SK-N-MC (cell line): ENCODE measurements around the gene CENPO.

ENCODE experiments used
- DNase-seq: peaks from one replicate; pipeline ENCODE4 v3.0.0-alpha.2; 2011; ENCODE audit warnings: low read depth, low spot score
- H3K27ac ChIP-seq: fragments of 200-600 bp; sonication (generic); 2 replicates; pipeline ENCODE4 v1.5.1; 2016; ENCODE audit warnings: mixed run types
- H3K36me3 ChIP-seq: fragments of 200-600 bp; sonication (generic); 2 replicates; pipeline ENCODE4 v1.6.1; 2017; ENCODE audit warnings: antibody characterized with exemption, low read length, mixed read lengths; ENCODE audit not compliant: insufficient read depth
- H3K4me3 ChIP-seq: fragments of 200-600 bp; sonication (generic); 2 replicates; pipeline ENCODE4 v1.5.1; 2016
- H3K9ac ChIP-seq: fragments of 200-600 bp; sonication (generic); 2 replicates; pipeline ENCODE4 v1.8.0; 2017; ENCODE audit warnings: mixed run types, mixed read lengths; ENCODE audit not compliant: insufficient read length
- H3K9me3 ChIP-seq: fragments of 200-600 bp; sonication (generic); 2 replicates; pipeline ENCODE4 v1.6.1; 2017; ENCODE audit warnings: low read depth, mild to moderate bottlenecking, antibody characterized with exemption, low read length, moderate library complexity, mixed read lengths
- EZH2 ChIP-seq: fragments of 200-600 bp; sonication (generic); IDR thresholded peaks from one replicate; pipeline ENCODE4 v1.6.1; 2017; ENCODE audit warnings: antibody characterized with exemption
- FOXP2 ChIP-seq: optimal IDR thresholded peaks from 2 replicates; pipeline ENCODE3; 2011; ENCODE audit warnings: mild to moderate bottlenecking, moderate library complexity; ENCODE audit not compliant: insufficient read depth; ENCODE audit errors: extremely low read length, control extremely low read depth
- POLR2AphosphoS5 ChIP-seq: IDR thresholded peaks from 2 replicates; pipeline ENCODE4 v1.6.1; 2012; ENCODE audit warnings: mild to moderate bottlenecking, low read depth, low read length, borderline replicate concordance

CENPO gene

DNA sequence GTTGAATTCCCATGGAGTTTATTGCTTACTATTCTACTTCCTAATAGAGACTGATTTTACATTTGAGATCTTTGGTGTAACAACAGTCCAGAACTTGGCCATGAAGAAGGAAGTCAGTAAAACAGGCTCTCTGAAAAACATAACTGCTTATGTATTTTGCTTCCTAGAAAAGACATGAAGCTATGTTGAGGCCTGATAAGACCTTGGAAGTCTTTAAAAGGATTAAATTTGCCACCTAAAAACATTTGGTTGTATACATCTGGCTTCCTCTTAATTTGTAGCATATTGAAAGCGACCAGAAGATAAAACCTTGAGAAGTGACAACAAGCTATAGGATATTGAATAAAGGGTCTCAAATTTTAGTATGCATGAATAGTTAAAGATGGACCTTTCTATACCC is 36.4 kb upstream of the CENPO start:
- no peaks in the 10 kb centered on the region for H3K9me3 ChIP-seq
- no peak for DNase-seq
- no peak overlapping the region for H3K9ac ChIP-seq
- no peak overlapping the region for H3K4me3 ChIP-seq
- H3K36me3 ChIP-seq: no peaks in the 10 kb centered on the region
- TF ChIP-seq EZH2 (no peak), POLR2AphosphoS5 (no peak), FOXP2 (no peak)
- H3K27ac ChIP-seq: no peak overlapping the region

DNA sequence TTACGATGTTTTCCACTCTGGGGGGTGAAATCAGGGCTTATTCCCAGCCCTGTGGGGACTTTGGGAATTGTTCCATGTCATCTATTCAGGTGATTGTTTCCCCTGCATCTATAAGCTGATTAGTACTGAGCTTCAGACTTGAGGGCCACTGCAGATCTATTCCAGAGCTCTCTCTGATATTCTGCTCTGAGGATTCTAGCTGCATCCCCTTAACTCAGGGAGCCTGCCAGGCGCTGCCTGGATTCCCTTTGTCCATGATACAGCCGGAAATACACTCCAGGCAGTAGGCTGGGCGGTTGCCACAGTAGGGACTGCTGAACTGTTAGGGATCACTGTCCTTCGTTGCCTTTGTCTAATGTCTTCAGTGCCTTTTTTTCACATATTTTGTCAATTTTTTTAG is 31.4 kb upstream of the CENPO start:
- Histone ChIP-seq H3K4me3 (no peak overlapping the region), H3K9me3 (no peaks in the 10 kb centered on the region), H3K27ac (no peak overlapping the region), H3K36me3 (peaks cover 5% of the 10 kb centered on the region; the same call in 1 of the 2 replicates), H3K9ac (no peak overlapping the region)
- DNase-seq: no peak
- no peak for TF ChIP-seq POLR2AphosphoS5
- no peak for TF ChIP-seq FOXP2
- TF ChIP-seq EZH2: no peak

DNA sequence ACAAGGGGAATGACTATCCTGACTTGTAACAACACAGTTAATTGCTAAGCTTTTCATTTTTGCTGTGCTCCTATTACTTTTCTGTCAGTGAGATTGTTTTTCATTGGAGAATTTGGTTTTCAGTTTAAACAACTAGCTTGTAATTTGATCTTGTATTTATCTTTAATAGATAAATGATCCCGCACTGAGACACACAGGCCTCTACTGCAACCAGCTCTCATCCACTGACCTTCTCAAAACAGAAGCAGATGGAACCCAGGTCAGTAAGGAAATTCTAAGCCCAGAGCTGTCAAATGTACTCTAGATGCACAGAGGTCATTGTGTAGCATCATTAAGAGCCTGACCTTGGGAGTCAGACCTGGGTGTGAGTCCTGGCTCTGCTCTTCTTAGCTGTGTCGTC is 30.7 kb upstream of the CENPO start:
- no peaks in the 10 kb centered on the region for H3K9me3 ChIP-seq
- H3K4me3 ChIP-seq: no peak overlapping the region
- H3K36me3 ChIP-seq: peaks cover 5% of the 10 kb centered on the region; the same call in 1 of the 2 replicates
- no peak overlapping the region for H3K27ac ChIP-seq
- TF ChIP-seq FOXP2: no peak
- TF ChIP-seq EZH2: no peak
- TF ChIP-seq POLR2AphosphoS5: no peak
- DNase-seq: no peak
- no peak overlapping the region for H3K9ac ChIP-seq

DNA sequence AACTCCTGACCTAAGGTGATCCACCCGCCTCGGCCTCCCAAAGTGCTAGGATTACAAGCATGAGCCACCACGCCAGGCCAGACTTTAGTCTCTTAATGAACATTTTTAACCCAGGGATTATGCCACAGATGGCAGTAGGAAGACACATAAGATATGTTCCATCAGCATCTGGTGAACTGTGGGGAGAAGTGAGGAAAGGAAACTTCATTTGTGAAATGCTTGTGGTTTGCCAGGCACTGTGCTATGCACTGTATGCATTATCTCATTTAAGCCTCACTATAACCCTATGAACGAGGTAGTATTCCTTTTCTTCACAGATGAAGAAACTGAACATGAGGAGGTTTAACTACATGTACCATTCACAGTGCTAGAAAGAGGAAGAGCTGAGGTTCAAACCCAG is 29.4 kb upstream of the CENPO start:
- no peak overlapping the region for H3K9ac ChIP-seq
- TF ChIP-seq EZH2: no peak
- TF ChIP-seq FOXP2: no peak
- no peak for TF ChIP-seq POLR2AphosphoS5
- H3K36me3 ChIP-seq: peaks cover 9% of the 10 kb centered on the region; the same call in 1 of the 2 replicates
- H3K9me3 ChIP-seq: no peaks in the 10 kb centered on the region
- no peak for DNase-seq
- H3K27ac ChIP-seq: no peak overlapping the region
- H3K4me3 ChIP-seq: no peak overlapping the region

DNA sequence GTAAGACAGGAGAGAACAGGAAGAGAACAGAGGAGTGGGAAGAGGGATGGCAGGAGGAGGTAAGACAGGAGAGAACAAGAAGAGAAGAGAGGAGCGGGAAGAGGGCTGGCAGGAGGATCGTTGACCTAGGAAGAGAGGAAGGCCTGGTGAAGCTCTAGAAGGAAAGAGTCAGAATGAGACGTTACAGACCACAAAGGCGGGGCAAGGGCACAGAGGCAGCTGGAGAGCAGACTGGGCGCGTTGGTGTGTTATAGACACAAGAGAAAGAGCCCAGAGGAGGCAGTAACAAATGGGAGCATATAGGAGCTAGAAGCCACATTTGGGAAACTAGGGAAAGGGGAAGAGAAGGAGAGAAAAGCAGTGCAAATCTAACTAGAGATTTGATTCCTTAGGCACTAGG is 26.6 kb upstream of the CENPO start:
- no peak overlapping the region for H3K4me3 ChIP-seq
- H3K36me3 ChIP-seq: peaks cover 9% of the 10 kb centered on the region; the same call in 1 of the 2 replicates
- no peak for DNase-seq
- H3K9ac ChIP-seq: no peak overlapping the region
- no peak for TF ChIP-seq POLR2AphosphoS5
- TF ChIP-seq FOXP2: no peak
- no peak for TF ChIP-seq EZH2
- H3K27ac ChIP-seq: no peak overlapping the region
- H3K9me3 ChIP-seq: no peaks in the 10 kb centered on the region

DNA sequence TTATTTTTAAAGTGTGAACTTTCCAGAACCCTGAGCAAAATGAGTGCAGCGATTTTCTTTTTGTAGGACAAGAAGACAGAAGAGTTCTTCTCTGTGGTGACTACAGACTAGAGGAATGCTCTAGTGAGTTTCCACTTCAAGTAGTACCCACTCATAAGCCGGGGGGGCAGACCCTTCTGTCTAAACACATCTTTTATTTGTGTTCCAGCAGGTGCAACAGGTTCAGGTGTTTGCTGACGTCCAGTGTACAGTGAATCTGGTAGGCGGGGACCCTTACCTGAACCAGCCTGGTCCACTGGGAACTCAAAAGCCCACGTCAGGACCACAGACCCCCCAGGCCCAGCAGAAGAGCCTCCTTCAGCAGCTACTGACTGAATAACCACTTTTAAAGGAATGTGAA is 25.2 kb upstream of the CENPO start:
- Histone ChIP-seq H3K9ac (no peak overlapping the region), H3K4me3 (no peak overlapping the region), H3K9me3 (no peaks in the 10 kb centered on the region), H3K36me3 (peaks cover 4% of the 10 kb centered on the region; the same call in 1 of the 2 replicates), H3K27ac (no peak overlapping the region)
- no peak for TF ChIP-seq FOXP2
- TF ChIP-seq EZH2: no peak
- no peak for TF ChIP-seq POLR2AphosphoS5
- no peak for DNase-seq

DNA sequence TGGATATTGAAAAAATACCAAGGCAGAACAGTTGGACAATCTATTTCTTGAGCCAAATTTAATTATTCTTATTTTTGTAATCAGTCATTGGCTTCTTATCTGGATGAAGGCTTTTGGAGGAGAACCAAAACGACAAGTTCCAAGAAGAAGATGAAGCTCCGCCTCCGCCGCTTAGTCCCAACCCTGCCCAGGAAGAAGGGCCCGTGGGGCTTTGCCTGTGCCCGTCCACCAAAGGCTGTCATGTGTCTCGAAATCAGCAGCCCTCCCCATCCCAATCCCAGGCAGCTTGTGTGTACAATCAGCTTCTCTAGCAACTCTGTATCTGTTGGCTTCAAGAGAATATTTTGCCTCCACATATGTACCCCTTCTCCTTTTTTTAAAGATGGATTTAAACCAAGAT is 24.6 kb upstream of the CENPO start:
- Histone ChIP-seq H3K4me3 (no peak overlapping the region), H3K9me3 (no peaks in the 10 kb centered on the region), H3K36me3 (peaks cover 4% of the 10 kb centered on the region; the same call in 1 of the 2 replicates), H3K27ac (no peak overlapping the region), H3K9ac (no peak overlapping the region)
- DNase-seq: no peak
- TF ChIP-seq FOXP2 (no peak), POLR2AphosphoS5 (no peak), EZH2 (no peak)

DNA sequence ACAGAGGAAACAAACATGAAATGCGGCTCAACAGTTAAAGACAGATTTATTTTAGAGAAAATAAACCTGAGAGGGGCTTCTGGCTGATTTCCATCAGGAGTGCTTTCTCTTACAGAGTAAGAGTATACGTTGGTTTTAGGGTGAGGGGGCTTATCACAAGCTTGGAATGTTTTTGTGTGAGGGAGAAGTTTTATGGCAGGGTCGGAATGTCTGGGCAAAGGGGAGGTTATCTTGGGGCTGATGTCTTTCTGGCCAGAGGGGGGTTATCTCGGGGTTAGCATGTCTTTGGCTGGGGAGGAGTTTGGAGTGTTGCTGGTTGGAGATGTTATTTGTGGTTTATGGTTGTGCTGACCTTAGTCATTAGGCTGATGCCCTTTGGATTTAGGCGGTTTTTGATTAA is 22.2 kb upstream of the CENPO start:
- no peak for TF ChIP-seq POLR2AphosphoS5
- TF ChIP-seq FOXP2: no peak
- TF ChIP-seq EZH2: no peak
- no peaks in the 10 kb centered on the region for H3K9me3 ChIP-seq
- no peak for DNase-seq
- no peak overlapping the region for H3K4me3 ChIP-seq
- H3K36me3 ChIP-seq: peaks cover 4% of the 10 kb centered on the region; the same call in 1 of the 2 replicates
- H3K9ac ChIP-seq: no peak overlapping the region
- no peak overlapping the region for H3K27ac ChIP-seq

DNA sequence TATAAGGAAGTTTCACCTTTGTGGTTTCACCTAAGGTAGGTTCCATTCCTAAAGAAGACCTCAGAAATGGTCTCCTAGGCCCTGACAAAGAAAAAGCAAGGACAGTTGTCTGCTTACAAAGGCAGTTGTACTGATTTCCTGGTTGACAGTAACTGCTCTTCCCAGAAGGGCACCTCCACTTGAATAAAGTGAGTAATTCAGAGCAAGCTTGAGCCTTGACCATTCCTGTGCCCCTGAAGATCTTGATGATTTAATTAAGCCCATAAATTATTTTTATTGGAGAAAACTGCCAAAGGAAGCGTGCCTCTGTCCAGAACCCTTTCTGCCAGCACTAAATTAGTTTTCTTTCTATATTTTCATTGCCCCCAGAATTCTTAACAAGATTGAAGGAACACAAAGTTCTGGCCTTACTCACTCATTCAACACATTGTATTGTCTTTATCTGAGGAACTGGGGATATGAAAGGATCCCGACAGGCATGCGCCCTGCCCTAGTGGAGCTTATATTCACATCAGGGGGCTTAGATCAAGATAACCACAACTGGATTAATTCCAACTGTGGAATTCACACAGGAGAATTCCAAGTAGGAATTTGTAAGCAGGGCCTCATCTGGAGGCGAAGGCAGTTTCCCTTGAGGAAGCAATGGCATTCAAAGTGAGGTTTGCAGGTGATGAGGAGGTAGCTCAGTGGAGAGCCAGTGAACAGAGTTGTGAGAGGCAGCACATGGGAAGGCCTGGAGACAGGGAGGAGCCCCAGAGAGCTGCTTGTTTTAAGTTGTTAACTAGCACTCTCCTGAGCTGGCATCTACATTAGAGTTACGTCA is 21.2 kb upstream of the CENPO start:
- H3K9ac ChIP-seq: no peak overlapping the region
- DNase-seq: no peak
- 0 out of 2 replicates have a peak overlapping the region, but pooled peaks have one; percentile 11 for H3K27ac ChIP-seq
- no peak overlapping the region for H3K4me3 ChIP-seq
- H3K36me3 ChIP-seq: peaks cover 4% of the 10 kb centered on the region; the same call in 1 of the 2 replicates
- no peak for TF ChIP-seq POLR2AphosphoS5
- TF ChIP-seq FOXP2: no peak
- no peak for TF ChIP-seq EZH2
- no peaks in the 10 kb centered on the region for H3K9me3 ChIP-seq
